HCT116 (cell line): ENCODE data around the gene ITGA1. TPM values are rescaled to one million over a fixed set of nuclear protein-coding genes. Genes with fewer than 3 reads are reported as not detected.

Experiments used
- ATAC-seq: fragments of 200-7000 bp; cut with Tn5 transposase; 2 replicates; pipeline ENCODE4 v1.9.1; 2020; ENCODE audit warnings: mild to moderate bottlenecking, moderate library complexity
- BruUV-seq: library from RNA; stranded (reverse); fragments of 400-500 nt; replicated peaks from 2 replicates; lab custom pipeline; 2021; lab: Mats Ljungman, UMichigan
- CTCF ChIA-PET: fragments of 300-600 bp; sonication (Branson Sonifier 250); formaldehyde crosslinking; loops from one replicate; lab custom pipeline; 2021; ENCODE audit warnings: antibody characterized with exemption; lab: Charles Lee
- POLR2A ChIA-PET: fragments of 300-600, 350-600 bp; sonication (Branson Sonifier 250); formaldehyde crosslinking; loops from one replicate; lab custom pipeline; 2021; ENCODE audit warnings: antibody characterized with exemption; lab: Charles Lee
- RAD21 ChIA-PET, 2 experiments: fragments of 300-600 bp; sonication (Branson Sonifier 250); formaldehyde crosslinking; loops; one replicate each; lab custom pipeline; 2023; ENCODE audit warnings: low total read pairs in 2 of 2; ENCODE audit not compliant: uncharacterized antibody in 2 of 2, unreplicated experiment in 2 of 2, low non-redundant PET in 1 of 2; lab: Charles Lee
- DNase-seq: peaks from one replicate; pipeline ENCODE4 v3.0.0-alpha.2; 2010; ENCODE audit warnings: low read depth, low spot score
- H2AFZ ChIP-seq: fragments of 200-600 bp; shearing (Covaris generic), sonication (generic); 2 replicates; pipeline ENCODE4 v1.6.1; 2017; ENCODE audit warnings: low read depth, mixed run types, mixed read lengths, antibody characterized with exemption, low read length; ENCODE audit not compliant: poor library complexity, severe bottlenecking
- H3K27ac ChIP-seq: 2 replicates; pipeline ENCODE4 v1.5.1; 2012; ENCODE audit warnings: low read depth, low read length
- H3K27me3 ChIP-seq: fragments of 200-600 bp; sonication (generic); 2 replicates; pipeline ENCODE4 v1.6.1; 2016; ENCODE audit warnings: mixed run types, low read length, mixed read lengths; ENCODE audit not compliant: insufficient read depth
- H3K36me3 ChIP-seq, 2 experiments: fragments of 200-500 bp in 1 of 2; fragments of 200-600 bp in 1 of 2; sonication (Bioruptor generic) in 1 of 2; sonication (generic) in 1 of 2; 2 replicates each; pipeline versions ENCODE4 v1.5.1 to v1.6.1; 2014 to 2016; ENCODE audit warnings: low read length in 2 of 2, inconsistent platforms in 1 of 2, mixed read lengths in 1 of 2, mixed run types in 1 of 2; ENCODE audit not compliant: insufficient read depth in 2 of 2, control insufficient read depth in 1 of 2
- H3K4me1 ChIP-seq, 2 experiments: fragments of 200-600 bp in 1 of 2; sonication (generic) in 1 of 2; 2 replicates each; pipeline versions ENCODE4 v1.5.1 to v1.6.1; 2012 to 2017; ENCODE audit warnings: low read length in 2 of 2, inconsistent platforms in 1 of 2, mild to moderate bottlenecking in 1 of 2, mixed read lengths in 1 of 2, mixed run types in 1 of 2, moderate library complexity in 1 of 2; ENCODE audit not compliant: insufficient read depth in 2 of 2, control insufficient read depth in 1 of 2
- H3K4me2 ChIP-seq: fragments of 200-600 bp; sonication (generic); 2 replicates; pipeline ENCODE4 v1.6.1; 2017; ENCODE audit warnings: mixed run types, low read length, mixed read lengths
- H3K4me3 ChIP-seq, 2 experiments: fragments of 200-600 bp in 1 of 2; sonication (generic) in 1 of 2; replicated peaks in 1 of 2; 2 replicates each; pipeline ENCODE4 v1.5.1; 2011 to 2016; ENCODE audit warnings: low read length in 2 of 2, control low read depth in 1 of 2, low read depth in 1 of 2, mild to moderate bottlenecking in 1 of 2, mixed read lengths in 1 of 2, mixed run types in 1 of 2
- H3K79me2 ChIP-seq: fragments of 200-600 bp; sonication (generic); 2 replicates; pipeline ENCODE4 v1.6.1; 2017; ENCODE audit warnings: mild to moderate bottlenecking, mixed run types, low read length, moderate library complexity, mixed read lengths; ENCODE audit not compliant: insufficient read depth
- H3K9ac ChIP-seq: fragments of 200-600 bp; sonication (generic); 2 replicates; pipeline ENCODE4 v1.6.1; 2016; ENCODE audit warnings: low read length, mixed read lengths
- H3K9me2 ChIP-seq: fragments of 200-600 bp; sonication (generic), shearing (Covaris generic); 2 replicates; pipeline ENCODE4 v1.6.1; 2017; ENCODE audit warnings: mixed run types, mild to moderate bottlenecking, moderate library complexity; ENCODE audit not compliant: insufficient read depth
- H3K9me3 ChIP-seq, 2 experiments: fragments of 200-500 bp in 1 of 2; fragments of 200-600 bp in 1 of 2; sonication (Bioruptor generic) in 1 of 2; sonication (generic) in 1 of 2; 2 replicates each; pipeline ENCODE4 v1.6.1; 2014 to 2017; ENCODE audit warnings: low read length in 2 of 2, mixed read lengths in 2 of 2, inconsistent platforms in 1 of 2, low read depth in 1 of 2, mild to moderate bottlenecking in 1 of 2, mixed run types in 1 of 2, moderate library complexity in 1 of 2; ENCODE audit not compliant: control insufficient read depth in 1 of 2, insufficient read depth in 1 of 2
- H4K20me1 ChIP-seq: fragments of 200-600 bp; sonication (generic), shearing (Covaris generic); 2 replicates; pipeline ENCODE4 v1.6.1; 2017; ENCODE audit warnings: mixed run types, mild to moderate bottlenecking, moderate library complexity; ENCODE audit not compliant: insufficient read depth
- CBX3 ChIP-seq: IDR thresholded peaks from 2 replicates; pipeline ENCODE4 v1.6.1; 2012; ENCODE audit warnings: low read depth
- CEBPB ChIP-seq: IDR thresholded peaks from 2 replicates; pipeline ENCODE4 v1.6.1; 2012; ENCODE audit warnings: low read depth
- EGR1 ChIP-seq: IDR thresholded peaks from 2 replicates; pipeline ENCODE4 v1.6.1; 2012; ENCODE audit warnings: low read depth
- ELF1 ChIP-seq: IDR thresholded peaks from 2 replicates; pipeline ENCODE4 v1.6.1; 2012; ENCODE audit warnings: low read depth, borderline replicate concordance
- EZH2 ChIP-seq: fragments of 200-600 bp; sonication (generic); IDR thresholded peaks from 2 replicates; pipeline ENCODE4 v1.6.1; 2017; ENCODE audit warnings: antibody characterized with exemption, mixed run types
- EZH2phosphoT487 ChIP-seq: fragments of 200-600 bp; IDR thresholded peaks from 2 replicates; pipeline ENCODE4 v1.6.1; 2018; ENCODE audit warnings: antibody characterized with exemption, borderline replicate concordance
- FOSL1 ChIP-seq: IDR thresholded peaks from 2 replicates; pipeline ENCODE4 v1.6.1; 2012; ENCODE audit warnings: low read depth
- JUND ChIP-seq: IDR thresholded peaks from 2 replicates; pipeline ENCODE4 v1.6.1; 2012
- POLR2A ChIP-seq: IDR thresholded peaks from 2 replicates; pipeline ENCODE4 v1.7.0; 2011; ENCODE audit warnings: borderline replicate concordance; ENCODE audit not compliant: insufficient read depth, insufficient read length; ENCODE audit errors: extremely low read depth
- POLR2AphosphoS5 ChIP-seq: IDR thresholded peaks from 2 replicates; pipeline ENCODE4 v1.6.1; 2011; ENCODE audit warnings: mild to moderate bottlenecking, low read depth, low read length, moderate library complexity
- RAD21 ChIP-seq: IDR thresholded peaks from 2 replicates; pipeline ENCODE4 v1.6.1; 2012; ENCODE audit warnings: low read depth, mild to moderate bottlenecking
- SIN3A ChIP-seq: IDR thresholded peaks from 2 replicates; pipeline ENCODE4 v1.6.1; 2012; ENCODE audit warnings: low read depth
- SRF ChIP-seq: IDR thresholded peaks from 2 replicates; pipeline ENCODE4 v1.6.1; 2012; ENCODE audit warnings: low read depth
- TCF7L2 ChIP-seq: IDR thresholded peaks from 2 replicates; pipeline ENCODE4 v1.7.0; 2011; ENCODE audit warnings: borderline replicate concordance, inconsistent platforms; ENCODE audit not compliant: insufficient read depth, insufficient read length; ENCODE audit errors: extremely low read depth
- YY1 ChIP-seq: IDR thresholded peaks from 2 replicates; pipeline ENCODE4 v1.6.1; 2011; ENCODE audit warnings: low read length, low read depth, moderate library complexity, mild to moderate bottlenecking; ENCODE audit not compliant: insufficient replicate concordance; ENCODE audit errors: extremely low read depth
- ZNF274 ChIP-seq: fragments of 200-500 bp; sonication (Bioruptor generic); IDR thresholded peaks from 2 replicates; pipeline ENCODE4 v1.6.1; 2014; ENCODE audit warnings: mild to moderate bottlenecking, low read depth, low read length, inconsistent platforms
- intact Hi-C: fragments of 100-400 bp; cut with micrococcal nuclease; formaldehyde crosslinking; loops from 2 replicates; pipeline ENCODE4 v1.10.0; 2022
- total RNA-seq: library from RNA; stranded (reverse); gene quantifications from one replicate; pipeline ENCODE4 v1.2.1, GENCODE V29; 2021; ENCODE audit not compliant: unreplicated experiment
- TF ChIP-seq, protein P1 (sequence below): IDR thresholded peaks from 2 replicates; pipeline ENCODE4 v1.6.1; 2012
- TF ChIP-seq, protein P2 (sequence below), 3 experiments: fragments of 200-600 bp in 1 of 3; sonication (generic) in 1 of 3; IDR thresholded peaks in 2 of 3; conservative IDR thresholded peaks in 1 of 3; 2 replicates each; pipeline ENCODE4 v1.5.1; 2012 to 2017; ENCODE audit warnings: low read depth in 2 of 3, low read length in 2 of 3, antibody characterized with exemption in 1 of 3, borderline replicate concordance in 1 of 3, control low read depth in 1 of 3, mild to moderate bottlenecking in 1 of 3, mixed read lengths in 1 of 3, mixed run types in 1 of 3, moderate library complexity in 1 of 3; ENCODE audit not compliant: insufficient read depth in 1 of 3
- TF ChIP-seq, protein P3 (sequence below): IDR thresholded peaks from 2 replicates; pipeline ENCODE4 v1.6.1; 2012
- TF ChIP-seq, protein P4 (sequence below): IDR thresholded peaks from 2 replicates; pipeline ENCODE4 v1.6.1; 2012; ENCODE audit warnings: low read depth

The ITGA1 gene
- total RNA-seq, 1 experiment from 2014 or later, result 1.8 TPM

DNA sequence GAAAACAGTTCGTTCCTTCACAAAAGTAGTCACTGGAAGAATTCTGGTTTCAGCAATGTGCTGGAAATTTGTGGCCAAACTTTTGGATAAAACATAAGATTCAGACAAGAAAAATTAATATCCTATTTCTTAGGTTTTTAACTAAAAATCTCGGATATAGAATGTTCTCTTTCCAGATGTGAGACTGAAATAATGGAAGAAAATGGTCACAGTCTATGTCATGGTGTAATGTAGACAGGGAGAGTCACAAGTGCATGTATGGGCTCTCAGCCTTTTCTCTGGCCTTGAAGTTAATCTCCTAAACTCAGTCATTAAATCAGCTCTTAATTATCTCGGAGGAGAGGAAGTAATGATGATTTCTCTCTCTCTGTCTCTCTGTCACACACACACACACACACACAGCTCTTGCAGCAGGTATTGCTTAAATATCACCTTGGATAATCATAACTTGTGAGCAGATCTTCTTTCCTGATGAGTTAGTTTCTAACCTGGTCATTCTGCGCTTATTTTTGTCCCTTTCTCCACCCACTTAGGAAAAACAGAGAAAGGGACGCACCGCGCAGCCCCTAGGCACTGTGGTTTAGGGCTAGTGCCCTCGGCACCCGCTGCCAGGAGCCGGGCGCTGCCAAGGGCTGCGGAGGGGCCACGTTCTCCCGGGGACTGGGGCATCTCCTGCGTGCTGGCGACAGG lies 200.8 kb downstream of the ITGA1 start:
- Histone ChIP-seq H3K4me2 (peak overlapping the region; percentile 92), H3K9me3 (no peaks in the 10 kb centered on the region), H2AFZ (no peak overlapping the region), H3K79me2 (peaks cover 35% of the 10 kb centered on the region), H4K20me1 (no peaks in the 10 kb centered on the region)
- peak; percentile 23 for DNase-seq
- ChIA-PET POLR2A (interaction anchor here (0.9 to 1.7 kb wide), 8 partner anchors 9 to 47 kb away, joined by 3 to 6 read pairs (median 4); no protein-coding TSS in a partner anchor), CTCF (interaction anchor here (0.8 to 1.4 kb wide), 6 partner anchors 9 to 105 kb away, joined by 3 to 10 read pairs (median 3); no protein-coding TSS in a partner anchor)
- TF ChIP-seq POLR2AphosphoS5 (no peak), EGR1 (no peak), YY1 (no peak), POLR2A (no peak), TCF7L2 (no peak), EZH2phosphoT487 (no peak), SRF (no peak; the same call in 1 of the 2 replicates), CBX3 (no peak), ELF1 (no peak), ZNF274 (no peak), EZH2 (no peak), SIN3A (no peak), CEBPB (no peak), RAD21 (no peak), FOSL1 (no peak), JUND (no peak)
- TF ChIP-seq, protein P1, sequence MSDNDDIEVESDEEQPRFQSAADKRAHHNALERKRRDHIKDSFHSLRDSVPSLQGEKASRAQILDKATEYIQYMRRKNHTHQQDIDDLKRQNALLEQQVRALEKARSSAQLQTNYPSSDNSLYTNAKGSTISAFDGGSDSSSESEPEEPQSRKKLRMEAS, result no peak
- TF ChIP-seq, protein P2, sequence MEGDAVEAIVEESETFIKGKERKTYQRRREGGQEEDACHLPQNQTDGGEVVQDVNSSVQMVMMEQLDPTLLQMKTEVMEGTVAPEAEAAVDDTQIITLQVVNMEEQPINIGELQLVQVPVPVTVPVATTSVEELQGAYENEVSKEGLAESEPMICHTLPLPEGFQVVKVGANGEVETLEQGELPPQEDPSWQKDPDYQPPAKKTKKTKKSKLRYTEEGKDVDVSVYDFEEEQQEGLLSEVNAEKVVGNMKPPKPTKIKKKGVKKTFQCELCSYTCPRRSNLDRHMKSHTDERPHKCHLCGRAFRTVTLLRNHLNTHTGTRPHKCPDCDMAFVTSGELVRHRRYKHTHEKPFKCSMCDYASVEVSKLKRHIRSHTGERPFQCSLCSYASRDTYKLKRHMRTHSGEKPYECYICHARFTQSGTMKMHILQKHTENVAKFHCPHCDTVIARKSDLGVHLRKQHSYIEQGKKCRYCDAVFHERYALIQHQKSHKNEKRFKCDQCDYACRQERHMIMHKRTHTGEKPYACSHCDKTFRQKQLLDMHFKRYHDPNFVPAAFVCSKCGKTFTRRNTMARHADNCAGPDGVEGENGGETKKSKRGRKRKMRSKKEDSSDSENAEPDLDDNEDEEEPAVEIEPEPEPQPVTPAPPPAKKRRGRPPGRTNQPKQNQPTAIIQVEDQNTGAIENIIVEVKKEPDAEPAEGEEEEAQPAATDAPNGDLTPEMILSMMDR (IDR thresholded peaks at IDR 0.05 in 2 of 3, conservative IDR thresholded peaks at IDR 0.05 in 1 of 3; ENCODE audit: borderline replicate concordance in 1 of 3, insufficient read depth in 1 of 3, low read depth in 2 of 3, low read length in 2 of 3), result no peak
- TF ChIP-seq, protein P3, sequence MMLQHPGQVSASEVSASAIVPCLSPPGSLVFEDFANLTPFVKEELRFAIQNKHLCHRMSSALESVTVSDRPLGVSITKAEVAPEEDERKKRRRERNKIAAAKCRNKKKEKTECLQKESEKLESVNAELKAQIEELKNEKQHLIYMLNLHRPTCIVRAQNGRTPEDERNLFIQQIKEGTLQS, result no peak
- TF ChIP-seq, protein P4, sequence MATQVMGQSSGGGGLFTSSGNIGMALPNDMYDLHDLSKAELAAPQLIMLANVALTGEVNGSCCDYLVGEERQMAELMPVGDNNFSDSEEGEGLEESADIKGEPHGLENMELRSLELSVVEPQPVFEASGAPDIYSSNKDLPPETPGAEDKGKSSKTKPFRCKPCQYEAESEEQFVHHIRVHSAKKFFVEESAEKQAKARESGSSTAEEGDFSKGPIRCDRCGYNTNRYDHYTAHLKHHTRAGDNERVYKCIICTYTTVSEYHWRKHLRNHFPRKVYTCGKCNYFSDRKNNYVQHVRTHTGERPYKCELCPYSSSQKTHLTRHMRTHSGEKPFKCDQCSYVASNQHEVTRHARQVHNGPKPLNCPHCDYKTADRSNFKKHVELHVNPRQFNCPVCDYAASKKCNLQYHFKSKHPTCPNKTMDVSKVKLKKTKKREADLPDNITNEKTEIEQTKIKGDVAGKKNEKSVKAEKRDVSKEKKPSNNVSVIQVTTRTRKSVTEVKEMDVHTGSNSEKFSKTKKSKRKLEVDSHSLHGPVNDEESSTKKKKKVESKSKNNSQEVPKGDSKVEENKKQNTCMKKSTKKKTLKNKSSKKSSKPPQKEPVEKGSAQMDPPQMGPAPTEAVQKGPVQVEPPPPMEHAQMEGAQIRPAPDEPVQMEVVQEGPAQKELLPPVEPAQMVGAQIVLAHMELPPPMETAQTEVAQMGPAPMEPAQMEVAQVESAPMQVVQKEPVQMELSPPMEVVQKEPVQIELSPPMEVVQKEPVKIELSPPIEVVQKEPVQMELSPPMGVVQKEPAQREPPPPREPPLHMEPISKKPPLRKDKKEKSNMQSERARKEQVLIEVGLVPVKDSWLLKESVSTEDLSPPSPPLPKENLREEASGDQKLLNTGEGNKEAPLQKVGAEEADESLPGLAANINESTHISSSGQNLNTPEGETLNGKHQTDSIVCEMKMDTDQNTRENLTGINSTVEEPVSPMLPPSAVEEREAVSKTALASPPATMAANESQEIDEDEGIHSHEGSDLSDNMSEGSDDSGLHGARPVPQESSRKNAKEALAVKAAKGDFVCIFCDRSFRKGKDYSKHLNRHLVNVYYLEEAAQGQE, result no peak
- TF ChIP-seq, all 23 proteins: peak for 0
- intact Hi-C loops, result loop anchor here (2.0 kb wide), 1 partner anchor 46 kb away; no protein-coding TSS in a partner anchor
- Histone ChIP-seq H3K9ac (peak overlapping the region; percentile 69), H3K4me3 (peak overlapping the region; percentile 84 to 87), H3K36me3 (peaks cover 0 to 8% of the 10 kb centered on the region in 2 experiments; a peak in 1 of 4 replicates), H3K9me2 (no peaks in the 10 kb centered on the region), H3K27me3 (no peaks in the 10 kb centered on the region), H3K27ac (peak overlapping the region; percentile 82), H3K4me1 (peaks cover 34 to 61% of the 10 kb centered on the region in 2 experiments)
- peak; percentile 5; the same call in 1 of the 2 replicates for ATAC-seq
- BruUV-seq, result TSS peak; percentile 70
- RAD21 ChIA-PET, result interaction anchor here (0.9 to 1.4 kb wide), 3 partner anchors 40 to 43 kb away, joined by 3 to 5 read pairs (median 4); no protein-coding TSS in a partner anchor
